K562 (cell line): ENCODE measurements around the gene SLC28A3. TPM values are rescaled to one million over a fixed set of nuclear protein-coding genes. Genes with fewer than 3 reads are reported as not detected.

Experiments
- ATAC-seq: fragments of 200-7000 bp; cut with Tn5 transposase; 3 replicates; pipeline ENCODE4 v1.9.1; 2020; ENCODE audit warnings: moderate library complexity
- BruUV-seq: library from RNA; stranded (reverse); fragments of 400-500 nt; replicated peaks from 2 replicates; lab custom pipeline; 2021; lab: Mats Ljungman, UMichigan
- CTCF ChIA-PET: fragments of 300-600 bp; formaldehyde crosslinking; extraction: SDS; loops from one replicate; lab custom pipeline; 2021; ENCODE audit warnings: low intra/inter-chr PET ratio; lab: Yijun Ruan, JAX
- POLR2A ChIA-PET: fragments of 300-600, 350-650 bp; sonication (Branson Sonifier 250); formaldehyde crosslinking; extraction: SDS; loops from one replicate; lab custom pipeline; 2021; ENCODE audit warnings: antibody characterized with exemption, inconsistent platforms; lab: Yijun Ruan, JAX
- DNase-seq, 4 experiments: peaks; one replicate each; pipeline versions ENCODE4 v3.0.0 to v3.0.0-alpha.2; 2011 to 2018; ENCODE audit warnings: low spot score in 3 of 4, mixed read lengths in 3 of 4; ENCODE audit errors: extremely low read depth in 1 of 4
- FAIRE-seq: peaks from 2 replicates; lab custom pipeline; 2011; peaks lifted over from hg19 to GRCh38; lab: Jason Lieb, UNC
- H2AFZ ChIP-seq: 2 replicates; pipeline ENCODE4 v1.6.0; 2011; ENCODE audit warnings: low read depth, low read length, control low read depth, inconsistent platforms
- H3K27ac ChIP-seq: fragments of 200-600 bp; 3 replicates; pipeline ENCODE4 v1.8.0; 2011; ENCODE audit warnings: low read depth, mild to moderate bottlenecking, control low read depth, inconsistent platforms, low read length, moderate library complexity, mixed read lengths; ENCODE audit errors: extremely low read depth
- H3K27me3 ChIP-seq, 2 experiments: fragments of 300-600 bp in 1 of 2; 2 replicates in 1 of 2; 3 replicates in 1 of 2; pipeline versions ENCODE4 v1.6.0 to v1.8.0; 2011; ENCODE audit warnings: inconsistent platforms in 2 of 2, low read length in 2 of 2, mild to moderate bottlenecking in 1 of 2, mixed read lengths in 1 of 2, moderate library complexity in 1 of 2; ENCODE audit not compliant: control insufficient read depth in 2 of 2, insufficient read depth in 2 of 2
- H3K36me3 ChIP-seq: fragments of 300-600 bp; 3 replicates; pipeline ENCODE4 v1.8.0; 2011; ENCODE audit warnings: mild to moderate bottlenecking, low read length, inconsistent platforms; ENCODE audit not compliant: control insufficient read depth, insufficient read depth
- H3K4me1 ChIP-seq, 2 experiments: fragments of 200-600 bp in 1 of 2; replicated peaks in 1 of 2; 2 replicates in 1 of 2; 3 replicates in 1 of 2; pipeline versions ENCODE4 v1.5.1 to v1.8.0; 2011; ENCODE audit warnings: inconsistent platforms in 2 of 2, low read length in 2 of 2, mild to moderate bottlenecking in 1 of 2, mixed read lengths in 1 of 2, moderate library complexity in 1 of 2; ENCODE audit not compliant: control insufficient read depth in 2 of 2, insufficient read depth in 2 of 2
- H3K4me2 ChIP-seq: 2 replicates; pipeline ENCODE4 v1.6.1; 2011; ENCODE audit warnings: low read length, control low read depth, inconsistent platforms, mixed read lengths; ENCODE audit not compliant: insufficient read depth
- H3K4me3 ChIP-seq: fragments of 200-600 bp; sonication (generic), shearing (Covaris generic); 2 replicates; pipeline ENCODE4 v1.5.1; 2016; ENCODE audit warnings: control low read depth, inconsistent platforms
- H3K79me2 ChIP-seq: fragments of 200-600 bp; 3 replicates; pipeline ENCODE4 v1.8.0; 2011; ENCODE audit warnings: low read length, inconsistent platforms; ENCODE audit not compliant: control insufficient read depth, insufficient read depth
- H3K9ac ChIP-seq, 2 experiments: 2 replicates each; pipeline versions ENCODE4 v1.6.0 to v1.6.1; 2011; ENCODE audit warnings: low read depth in 2 of 2, low read length in 2 of 2, control low read depth in 1 of 2, inconsistent platforms in 1 of 2, mild to moderate bottlenecking in 1 of 2, mixed read lengths in 1 of 2; ENCODE audit not compliant: insufficient read depth in 1 of 2
- H3K9me1 ChIP-seq: one replicate; pipeline ENCODE4 v1.6.0; 2011; ENCODE audit warnings: inconsistent platforms, mild to moderate bottlenecking, low read length, moderate library complexity; ENCODE audit not compliant: control insufficient read depth, insufficient read depth
- H3K9me3 ChIP-seq: replicated peaks from 2 replicates; pipeline ENCODE4 v1.5.1; 2011; ENCODE audit warnings: low read depth, low read length, inconsistent platforms; ENCODE audit not compliant: control insufficient read depth, insufficient read depth
- H4K20me1 ChIP-seq: replicated peaks from 2 replicates; pipeline ENCODE4 v1.6.1; 2011; ENCODE audit warnings: low read length, inconsistent platforms, mixed read lengths; ENCODE audit not compliant: control insufficient read depth, insufficient read depth
- CBX3 ChIP-seq, 2 experiments: IDR thresholded peaks; 1 replicate in 1 of 2; 2 replicates in 1 of 2; pipeline ENCODE4 v1.6.1; 2012; ENCODE audit warnings: inconsistent platforms in 2 of 2, low read length in 2 of 2, borderline replicate concordance in 1 of 2, control low read depth in 1 of 2
- ESRRA ChIP-seq: fragments of 450-650 bp; IDR thresholded peaks from 2 replicates; pipeline ENCODE4 v1.6.1; 2014; ENCODE audit warnings: low read depth, mild to moderate bottlenecking, moderate library complexity, borderline replicate concordance
- MLLT1 ChIP-seq, 2 experiments: fragments of 450-650 bp; IDR thresholded peaks; 2 replicates each; pipeline ENCODE4 v1.6.1; 2016
- POLR2B ChIP-seq: fragments of 450-650 bp; IDR thresholded peaks from 2 replicates; pipeline ENCODE4 v1.6.1; 2018; ENCODE audit warnings: low read depth; ENCODE audit not compliant: partially characterized antibody
- ZBTB33 ChIP-seq: sonication (generic); formaldehyde crosslinking; IDR thresholded peaks from 2 replicates; pipeline ENCODE4 v1.8.1; 2023; ENCODE audit warnings: mild to moderate bottlenecking, missing genetic modification reagents
- ZNF354B ChIP-seq: fragments of 250-450 bp; sonication (Bioruptor Pico); IDR thresholded peaks from 2 replicates; pipeline ENCODE4 v1.4.0; 2020
- WGBS: fragments of 100-300 bp; shearing (Covaris generic); methylation state at CpG from one replicate; pipeline ENCODE4 v1.1.6; 2016; ENCODE audit warnings: low coverage, mixed read lengths; ENCODE audit not compliant: insufficient coverage; ENCODE audit errors: missing lambda C conversion rate; 5-methylcytosine and 5-hydroxymethylcytosine counted together
- in situ Hi-C: fragments of 300-500 bp; cut with MboI; formaldehyde crosslinking; loops from 4 replicates; pipeline ENCODE4 v1.15.0; 2018; ENCODE audit warnings: inconsistent platforms, mixed read lengths
- intact Hi-C: fragments of 100-400 bp; cut with micrococcal nuclease; formaldehyde crosslinking; loops from 2 replicates; pipeline ENCODE4 v1.14.2; 2022
- polyA plus RNA-seq, 8 experiments: library from polyadenylated mRNA; depleted of rRNA in 4 of 8; stranded (reverse) in 5 of 8; unstranded in 3 of 8; fragments of >200 nt; fragmentation: Nextera tagmentation in 2 of 8; fragmentation: Illumina TruSeq in 1 of 8; extraction: Ambion mirVana in 2 of 8; extraction: Trizol in 1 of 8; gene quantifications; 2 replicates each; pipeline versions ENCODE4 v1.2.1 to v1.2.3, GENCODE V29; 2011 to 2014; ENCODE audit warnings: inconsistent platforms in 1 of 8, missing spikeins in 1 of 8
- total RNA-seq, 7 experiments: library from RNA; depleted of rRNA in 6 of 7; stranded (reverse); fragments of >200 nt in 6 of 7; fragmentation: Illumina TruSeq in 2 of 7; extraction: Trizol in 2 of 7; gene quantifications; 2 replicates each; pipeline versions ENCODE4 v1.2.1 to v1.2.3, GENCODE V29; 2011 to 2021; ENCODE audit warnings: low replicate concordance in 1 of 7
- TF ChIP-seq, protein P1 (sequence below): fragments of 450-650 bp; conservative IDR thresholded peaks from 2 replicates; pipeline ENCODE4 v1.6.1; 2016; ENCODE audit warnings: missing genetic modification characterization, low read depth, mild to moderate bottlenecking, missing compliant biosample characterization, moderate library complexity
- TF ChIP-seq, protein P2 (sequence below): fragments of 450-650 bp; IDR thresholded peaks from 2 replicates; pipeline ENCODE4 v1.6.1; 2016; ENCODE audit warnings: low read depth

SLC28A3 gene
- total and polyA plus RNA-seq, 9 of the 15 experiments (the other 6 are each of a cell fraction or from before 2014, with no cell fraction given) = not detected

DNA sequence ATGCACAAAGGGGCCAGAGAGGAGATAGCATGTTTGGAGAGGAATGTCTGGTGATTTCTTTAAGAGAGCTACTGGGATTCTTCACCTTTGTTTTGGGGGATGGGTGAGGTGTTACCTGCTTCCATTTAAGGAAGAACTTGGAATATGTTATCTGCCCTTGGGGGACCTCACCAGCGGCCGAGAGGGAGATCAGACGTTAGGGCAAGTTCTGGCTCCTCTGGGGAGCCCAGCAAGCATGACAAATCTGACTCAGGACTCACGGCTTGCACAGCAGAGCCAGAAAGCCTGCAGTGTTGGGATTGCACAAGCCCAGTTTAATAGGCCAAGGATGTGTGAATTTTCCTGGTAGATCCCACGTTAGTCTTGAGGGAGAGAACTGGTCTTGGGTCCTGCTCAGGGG lies 40.3 kb downstream of the SLC28A3 start:
- peaks cover 0 to 5% of the 10 kb centered on the region in 2 experiments; a peak in 1 of 5 replicates for H3K27me3 ChIP-seq
- POLR2A ChIA-PET = no interaction called here
- no peaks in the 10 kb centered on the region for H3K36me3 ChIP-seq
- 0% methylated on average over 4 of the region's 5 CpGs for WGBS
- no peaks in the 10 kb centered on the region for H3K9me1 ChIP-seq
- no peak overlapping the region for H3K4me3 ChIP-seq
- BruUV-seq = no TSS peak
- no peak for ATAC-seq
- in situ Hi-C loops = no loop called here
- no peaks in the 10 kb centered on the region for H3K79me2 ChIP-seq
- CTCF ChIA-PET = no interaction called here
- H3K9me3 ChIP-seq = no peaks in the 10 kb centered on the region
- H3K9ac ChIP-seq = no peak overlapping the region
- no peak overlapping the region for H3K27ac ChIP-seq
- no peak for DNase-seq
- FAIRE-seq = no peak
- H2AFZ ChIP-seq = no peak overlapping the region
- no peak overlapping the region for H3K4me2 ChIP-seq
- H4K20me1 ChIP-seq = no peaks in the 10 kb centered on the region; the same call in 1 of the 2 replicates
- H3K4me1 ChIP-seq = no peaks in the 10 kb centered on the region
- intact Hi-C loops = no loop called here
- TF ChIP-seq ZNF354B (CRISPR knock-in tag) (no peak), ESRRA (no peak), MLLT1 (IDR thresholded peaks at IDR 0.05) (no peak), CBX3 (IDR thresholded peaks at IDR 0.05; ENCODE audit: borderline replicate concordance in 1 of 2, low read length in 2 of 2) (no peak), POLR2B (no peak), ZBTB33 (no peak)
- TF ChIP-seq, protein P1, sequence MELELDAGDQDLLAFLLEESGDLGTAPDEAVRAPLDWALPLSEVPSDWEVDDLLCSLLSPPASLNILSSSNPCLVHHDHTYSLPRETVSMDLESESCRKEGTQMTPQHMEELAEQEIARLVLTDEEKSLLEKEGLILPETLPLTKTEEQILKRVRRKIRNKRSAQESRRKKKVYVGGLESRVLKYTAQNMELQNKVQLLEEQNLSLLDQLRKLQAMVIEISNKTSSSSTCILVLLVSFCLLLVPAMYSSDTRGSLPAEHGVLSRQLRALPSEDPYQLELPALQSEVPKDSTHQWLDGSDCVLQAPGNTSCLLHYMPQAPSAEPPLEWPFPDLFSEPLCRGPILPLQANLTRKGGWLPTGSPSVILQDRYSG (tag) = no peak
- TF ChIP-seq, protein P2, sequence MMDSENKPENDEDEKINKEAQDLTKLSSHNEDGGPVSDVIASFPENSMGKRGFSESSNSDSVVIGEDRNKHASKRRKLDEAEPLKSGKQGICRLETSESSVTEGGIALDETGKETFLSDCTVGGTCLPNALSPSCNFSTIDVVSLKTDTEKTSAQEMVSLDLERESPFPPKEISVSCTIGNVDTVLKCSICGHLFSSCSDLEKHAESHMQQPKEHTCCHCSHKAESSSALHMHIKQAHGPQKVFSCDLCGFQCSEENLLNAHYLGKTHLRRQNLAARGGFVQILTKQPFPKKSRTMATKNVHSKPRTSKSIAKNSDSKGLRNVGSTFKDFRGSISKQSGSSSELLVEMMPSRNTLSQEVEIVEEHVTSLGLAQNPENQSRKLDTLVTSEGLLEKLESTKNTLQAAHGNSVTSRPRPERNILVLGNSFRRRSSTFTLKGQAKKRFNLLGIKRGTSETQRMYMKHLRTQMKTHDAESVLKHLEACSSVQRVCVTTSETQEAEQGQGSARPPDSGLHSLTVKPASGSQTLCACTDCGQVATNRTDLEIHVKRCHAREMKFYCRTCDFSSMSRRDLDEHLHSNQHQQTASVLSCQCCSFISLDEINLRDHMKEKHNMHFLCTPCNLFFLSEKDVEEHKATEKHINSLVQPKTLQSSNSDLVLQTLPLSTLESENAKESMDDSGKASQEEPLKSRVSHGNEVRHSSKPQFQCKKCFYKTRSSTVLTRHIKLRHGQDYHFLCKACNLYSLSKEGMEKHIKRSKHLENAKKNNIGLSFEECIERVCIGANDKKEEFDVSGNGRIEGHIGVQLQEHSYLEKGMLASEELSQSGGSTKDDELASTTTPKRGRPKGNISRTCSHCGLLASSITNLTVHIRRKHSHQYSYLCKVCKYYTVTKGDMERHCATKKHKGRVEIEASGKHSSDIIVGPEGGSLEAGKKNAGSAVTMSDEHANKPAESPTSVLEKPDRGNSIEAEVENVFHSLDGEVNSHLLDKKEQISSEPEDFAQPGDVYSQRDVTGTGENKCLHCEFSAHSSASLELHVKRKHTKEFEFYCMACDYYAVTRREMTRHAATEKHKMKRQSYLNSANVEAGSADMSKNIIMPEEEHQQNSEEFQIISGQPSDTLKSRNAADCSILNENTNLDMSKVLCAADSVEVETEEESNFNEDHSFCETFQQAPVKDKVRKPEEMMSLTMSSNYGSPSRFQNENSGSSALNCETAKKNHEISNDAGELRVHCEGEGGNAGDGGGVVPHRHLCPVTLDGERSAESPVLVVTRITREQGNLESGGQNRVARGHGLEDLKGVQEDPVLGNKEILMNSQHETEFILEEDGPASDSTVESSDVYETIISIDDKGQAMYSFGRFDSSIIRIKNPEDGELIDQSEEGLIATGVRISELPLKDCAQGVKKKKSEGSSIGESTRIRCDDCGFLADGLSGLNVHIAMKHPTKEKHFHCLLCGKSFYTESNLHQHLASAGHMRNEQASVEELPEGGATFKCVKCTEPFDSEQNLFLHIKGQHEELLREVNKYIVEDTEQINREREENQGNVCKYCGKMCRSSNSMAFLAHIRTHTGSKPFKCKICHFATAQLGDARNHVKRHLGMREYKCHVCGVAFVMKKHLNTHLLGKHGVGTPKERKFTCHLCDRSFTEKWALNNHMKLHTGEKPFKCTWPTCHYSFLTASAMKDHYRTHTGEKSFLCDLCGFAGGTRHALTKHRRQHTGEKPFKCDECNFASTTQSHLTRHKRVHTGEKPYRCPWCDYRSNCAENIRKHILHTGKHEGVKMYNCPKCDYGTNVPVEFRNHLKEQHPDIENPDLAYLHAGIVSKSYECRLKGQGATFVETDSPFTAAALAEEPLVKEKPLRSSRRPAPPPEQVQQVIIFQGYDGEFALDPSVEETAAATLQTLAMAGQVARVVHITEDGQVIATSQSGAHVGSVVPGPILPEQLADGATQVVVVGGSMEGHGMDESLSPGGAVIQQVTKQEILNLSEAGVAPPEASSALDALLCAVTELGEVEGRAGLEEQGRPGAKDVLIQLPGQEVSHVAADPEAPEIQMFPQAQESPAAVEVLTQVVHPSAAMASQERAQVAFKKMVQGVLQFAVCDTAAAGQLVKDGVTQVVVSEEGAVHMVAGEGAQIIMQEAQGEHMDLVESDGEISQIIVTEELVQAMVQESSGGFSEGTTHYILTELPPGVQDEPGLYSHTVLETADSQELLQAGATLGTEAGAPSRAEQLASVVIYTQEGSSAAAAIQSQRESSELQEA = no peak
